HG03097 (cell line): ENCODE measurements around the gene PPARA.

Source experiments
- ATAC-seq: cut with Tn5 transposase; IDR thresholded peaks from one replicate; pipeline ENCODE4 v1.9.1; 2021; ENCODE audit not compliant: unreplicated experiment, low FRiP score

Gene PPARA

GRCh38 chr22:46162771-46163556 is 12.6 kb downstream of the PPARA start:
- no peak for ATAC-seq

GRCh38 chr22:46163557-46163888 is 13.2 kb downstream of the PPARA start:
- no peak for ATAC-seq

GRCh38 chr22:46165977-46166376 is 15.7 kb downstream of the PPARA start:
- ATAC-seq = no peak

- no peak for ATAC-seq
Measured at GRCh38 chr22:46169628-46170027, 19.3 kb downstream of the PPARA start.

GRCh38 chr22:46171940-46172339 is 21.6 kb downstream of the PPARA start:
- ATAC-seq = no peak

GRCh38 chr22:46172522-46173110 is 22.3 kb downstream of the PPARA start:
- ATAC-seq = no peak

- ATAC-seq = no peak
Measured at GRCh38 chr22:46173152-46173551, 22.8 kb downstream of the PPARA start.

GRCh38 chr22:46175631-46176030 is 25.3 kb downstream of the PPARA start:
- no peak for ATAC-seq

- no peak for ATAC-seq
Measured at GRCh38 chr22:46176508-46177003, 26.2 kb downstream of the PPARA start.

- ATAC-seq = no peak
Measured at GRCh38 chr22:46178755-46179505, 28.6 kb downstream of the PPARA start.

- ATAC-seq = no peak
Measured at GRCh38 chr22:46179748-46180147, 29.4 kb downstream of the PPARA start.

- ATAC-seq = no peak
Measured at GRCh38 chr22:46180370-46181137, 30.2 kb downstream of the PPARA start.

GRCh38 chr22:46183733-46184132 is 33.4 kb downstream of the PPARA start:
- ATAC-seq = no peak

GRCh38 chr22:46185283-46185682 is 35.0 kb downstream of the PPARA start:
- ATAC-seq = no peak

- ATAC-seq = no peak
Measured at GRCh38 chr22:46187862-46188261, 37.5 kb downstream of the PPARA start.

- no peak for ATAC-seq
Measured at GRCh38 chr22:46192210-46192993, 42.1 kb downstream of the PPARA start.

GRCh38 chr22:46193898-46194310 is 43.6 kb downstream of the PPARA start:
- no peak for ATAC-seq

- ATAC-seq = no peak
Measured at GRCh38 chr22:46195487-46196165, 45.3 kb downstream of the PPARA start.

GRCh38 chr22:46196278-46196677 is 46.0 kb downstream of the PPARA start:
- no peak for ATAC-seq
